PC-9 (cell line): Measurements from ENCODE around the gene COMMD10. TPM values are rescaled to one million over a fixed set of nuclear protein-coding genes. Genes with fewer than 3 reads are reported as not detected.
A peak's percentile ranks its signal among the peaks of the same experiment; 100 is the strongest.

Source experiments
- Bru-seq: library from RNA; stranded (reverse); fragments of 400-500 nt; gene quantifications from one replicate; lab custom pipeline; 2021; lab: Mats Ljungman, UMichigan
- BruChase-seq, 2 experiments: library from RNA; stranded (reverse); fragments of 400-500 nt; gene quantifications; one replicate each; lab custom pipeline; 2021; lab: Mats Ljungman, UMichigan
- BruUV-seq: library from RNA; stranded (reverse); fragments of 400-500 nt; replicated peaks from 2 replicates; lab custom pipeline; 2021; lab: Mats Ljungman, UMichigan
- CTCF ChIA-PET: fragments of 300-600 bp; sonication (Branson Sonifier 250); formaldehyde crosslinking; loops from one replicate; lab custom pipeline; 2022; ENCODE audit warnings: antibody characterized with exemption; lab: Charles Lee
- POLR2A ChIA-PET: fragments of 300-600 bp; sonication (Branson Sonifier 250); formaldehyde crosslinking; loops from one replicate; lab custom pipeline; 2022; ENCODE audit warnings: antibody characterized with exemption; ENCODE audit not compliant: unreplicated experiment; lab: Charles Lee
- DNase-seq, 2 experiments: peaks; one replicate each; pipeline versions ENCODE4 v3.0.0 to v3.0.0-alpha.2; 2015 to 2022; ENCODE audit warnings: mixed read lengths in 1 of 2
- H2AFZ ChIP-seq: fragments of 200-600 bp; sonication (generic); 2 replicates; pipeline ENCODE4 v1.8.1; 2017; ENCODE audit warnings: antibody characterized with exemption
- H3F3A ChIP-seq: fragments of 200-600 bp; sonication (generic); 2 replicates; pipeline ENCODE4 v1.8.1; 2017; ENCODE audit warnings: antibody characterized with exemption, mild to moderate bottlenecking, low read depth; ENCODE audit not compliant: insufficient read depth
- H3K27ac ChIP-seq: fragments of 200-600 bp; sonication (generic); 2 replicates; pipeline ENCODE4 v1.6.1; 2016; ENCODE audit warnings: mixed run types
- H3K27me3 ChIP-seq: fragments of 200-600 bp; sonication (generic); 2 replicates; pipeline ENCODE4 v1.6.1; 2016; ENCODE audit warnings: low read depth, mixed run types; ENCODE audit not compliant: insufficient read depth
- H3K36me3 ChIP-seq: fragments of 200-600 bp; sonication (generic); 2 replicates; pipeline ENCODE4 v1.6.1; 2016; ENCODE audit warnings: low read depth, mixed run types
- H3K4me1 ChIP-seq: fragments of 200-600 bp; sonication (generic); replicated peaks from 2 replicates; pipeline ENCODE4 v1.6.1; 2016; ENCODE audit warnings: mixed run types; ENCODE audit not compliant: insufficient read depth
- H3K4me2 ChIP-seq: fragments of 200-600 bp; sonication (generic); 2 replicates; pipeline ENCODE4 v1.6.1; 2017; ENCODE audit warnings: mixed run types
- H3K4me3 ChIP-seq: fragments of 200-600 bp; sonication (generic); 2 replicates; pipeline ENCODE4 v1.6.1; 2016; ENCODE audit warnings: mixed run types
- H3K79me2 ChIP-seq: fragments of 200-600 bp; sonication (generic); 2 replicates; pipeline ENCODE4 v1.6.1; 2017; ENCODE audit warnings: low read depth, mixed run types
- H3K9me2 ChIP-seq: fragments of 200-600 bp; sonication (generic); 2 replicates; pipeline ENCODE4 v1.8.1; 2017; ENCODE audit warnings: mild to moderate bottlenecking; ENCODE audit not compliant: insufficient read depth
- H3K9me3 ChIP-seq: fragments of 200-600 bp; sonication (generic); 2 replicates; pipeline ENCODE4 v1.8.1; 2016; ENCODE audit warnings: low read depth; ENCODE audit not compliant: insufficient read depth
- H4K20me1 ChIP-seq: fragments of 200-600 bp; sonication (generic); 2 replicates; pipeline ENCODE4 v1.8.1; 2017; ENCODE audit not compliant: insufficient read depth
- EZH2 ChIP-seq: fragments of 200-600 bp; sonication (generic); IDR thresholded peaks from 2 replicates; pipeline ENCODE4 v1.8.0; 2017; ENCODE audit warnings: antibody characterized with exemption, low read depth
- intact Hi-C: fragments of 100-400 bp; cut with micrococcal nuclease; formaldehyde crosslinking; loops from one replicate; pipeline ENCODE4 v1.10.0; 2022; ENCODE audit not compliant: unreplicated experiment
- long read RNA-seq: library from polyadenylated mRNA; stranded (forward); transcript quantifications from one replicate; pipeline ENCODE4 v2.0.0, GENCODE V29; 2022
- total RNA-seq: library from RNA; stranded (reverse); gene quantifications from 2 replicates; pipeline ENCODE4 v1.2.3, GENCODE V29; 2021
- TF ChIP-seq, protein P1 (sequence below): fragments of 200-600 bp; sonication (generic); conservative IDR thresholded peaks from 2 replicates; pipeline ENCODE4 v1.6.1; 2017; ENCODE audit warnings: mixed run types, antibody characterized with exemption, mild to moderate bottlenecking, moderate library complexity

Gene COMMD10
- total RNA-seq (10.4 and 17.9 TPM in 2 replicates), Bru-seq, nascent RNA (percentile 63 among the genes with signal in this experiment), BruChase-seq, experiment 1, labeled RNA remaining after a 2-hour chase (percentile 61 among the genes with signal in this experiment), BruChase-seq, experiment 2, labeled RNA remaining after a 6-hour chase (percentile 48 among the genes with signal in this experiment)
- long read RNA-seq, transcript COMMD10-201 (7 exons, 1,469 nt): major isoform, 69 of 82 reads
- long read RNA-seq, partial matches to known transcripts: 1 of 82 reads
- long read RNA-seq, other reads (novel, unspliced or antisense): 12 of 82 reads

DNA sequence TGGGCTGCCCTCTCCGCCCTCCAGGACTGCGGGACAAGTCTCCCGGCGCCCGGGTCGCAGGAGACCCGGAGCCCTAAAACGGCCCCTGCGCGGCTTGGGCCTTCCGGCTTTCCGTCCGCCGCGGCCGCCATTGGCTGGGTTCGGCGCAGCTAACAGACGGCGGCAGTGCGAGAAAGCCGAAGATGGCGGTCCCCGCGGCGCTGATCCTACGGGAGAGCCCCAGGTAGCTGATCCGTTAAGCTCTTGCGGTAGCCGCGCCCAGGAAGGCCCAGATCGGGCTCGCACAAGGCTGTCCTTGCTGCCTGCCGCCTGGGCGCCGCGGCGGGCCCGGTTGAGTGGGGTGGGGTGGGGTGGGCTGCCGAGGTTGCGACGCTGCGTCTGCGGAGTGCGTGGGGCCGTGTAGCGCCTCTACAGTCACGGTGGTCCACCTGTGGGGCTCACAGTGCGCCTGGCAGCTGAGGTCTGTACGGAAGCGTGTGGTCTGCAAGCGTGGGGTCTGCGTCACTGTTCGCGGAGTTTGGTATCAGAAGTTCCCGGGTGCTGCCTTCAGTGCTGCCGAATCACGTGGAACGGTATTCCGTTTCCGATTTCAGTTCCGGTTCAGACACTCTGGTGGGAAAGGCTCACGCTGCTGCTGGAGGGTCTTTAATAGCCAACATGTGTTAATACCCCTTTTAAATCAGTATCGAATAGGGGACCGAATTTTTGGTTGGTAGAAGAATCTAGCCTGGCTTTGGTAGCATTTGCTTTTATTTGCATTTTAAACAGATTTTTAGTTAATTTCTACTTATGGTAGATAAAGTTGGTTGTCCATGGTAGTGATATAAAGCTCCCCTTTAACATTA is at the start of gene COMMD10:
Gene COMMD10, plus strand, starts transcription at position 155 of the 845 bp plus-strand sequence.
- H3K4me2 ChIP-seq: peak within 1 kb of the TSS; percentile 78
- no peaks in the 10 kb centered on the region for H4K20me1 ChIP-seq
- H3K4me3 ChIP-seq: peak within 1 kb of the TSS; percentile 67
- no TSS peak for BruUV-seq
- no peaks in the 10 kb centered on the region for H3K9me3 ChIP-seq
- peaks cover 22% of the 10 kb centered on the region for H3K79me2 ChIP-seq
- peak; percentile 45 to 61 for DNase-seq
- peak within 1 kb of the TSS; percentile 92 for H2AFZ ChIP-seq
- POLR2A ChIA-PET: interaction anchor here (0.6 kb wide), 2 partner anchors 473 to 913 kb away, joined by 6 to 7 read pairs; no protein-coding TSS in a partner anchor
- H3K4me1 ChIP-seq: peaks cover 6% of the 10 kb centered on the region; the same call in 1 of the 2 replicates
- TF ChIP-seq EZH2: no peak
- TF ChIP-seq, protein P1, sequence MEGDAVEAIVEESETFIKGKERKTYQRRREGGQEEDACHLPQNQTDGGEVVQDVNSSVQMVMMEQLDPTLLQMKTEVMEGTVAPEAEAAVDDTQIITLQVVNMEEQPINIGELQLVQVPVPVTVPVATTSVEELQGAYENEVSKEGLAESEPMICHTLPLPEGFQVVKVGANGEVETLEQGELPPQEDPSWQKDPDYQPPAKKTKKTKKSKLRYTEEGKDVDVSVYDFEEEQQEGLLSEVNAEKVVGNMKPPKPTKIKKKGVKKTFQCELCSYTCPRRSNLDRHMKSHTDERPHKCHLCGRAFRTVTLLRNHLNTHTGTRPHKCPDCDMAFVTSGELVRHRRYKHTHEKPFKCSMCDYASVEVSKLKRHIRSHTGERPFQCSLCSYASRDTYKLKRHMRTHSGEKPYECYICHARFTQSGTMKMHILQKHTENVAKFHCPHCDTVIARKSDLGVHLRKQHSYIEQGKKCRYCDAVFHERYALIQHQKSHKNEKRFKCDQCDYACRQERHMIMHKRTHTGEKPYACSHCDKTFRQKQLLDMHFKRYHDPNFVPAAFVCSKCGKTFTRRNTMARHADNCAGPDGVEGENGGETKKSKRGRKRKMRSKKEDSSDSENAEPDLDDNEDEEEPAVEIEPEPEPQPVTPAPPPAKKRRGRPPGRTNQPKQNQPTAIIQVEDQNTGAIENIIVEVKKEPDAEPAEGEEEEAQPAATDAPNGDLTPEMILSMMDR: no peak
- intact Hi-C loops: loop anchor here (5.0 kb wide), 3 partner anchors 48 to 458 kb away; partner anchors contain the start of genes AP3S1, ATG12 and TMED7
- H3K9me2 ChIP-seq: 0 out of 2 replicates have a peak, but pooled peaks cover 5% of the 10 kb centered on the region
- H3K27me3 ChIP-seq: no peaks in the 10 kb centered on the region
- peak within 1 kb of the TSS; percentile 58 for H3K27ac ChIP-seq
- no peaks in the 10 kb centered on the region for H3K36me3 ChIP-seq
- H3F3A ChIP-seq: no peaks in the 10 kb centered on the region; the same call in 1 of the 2 replicates
- CTCF ChIA-PET: no interaction called here

DNA sequence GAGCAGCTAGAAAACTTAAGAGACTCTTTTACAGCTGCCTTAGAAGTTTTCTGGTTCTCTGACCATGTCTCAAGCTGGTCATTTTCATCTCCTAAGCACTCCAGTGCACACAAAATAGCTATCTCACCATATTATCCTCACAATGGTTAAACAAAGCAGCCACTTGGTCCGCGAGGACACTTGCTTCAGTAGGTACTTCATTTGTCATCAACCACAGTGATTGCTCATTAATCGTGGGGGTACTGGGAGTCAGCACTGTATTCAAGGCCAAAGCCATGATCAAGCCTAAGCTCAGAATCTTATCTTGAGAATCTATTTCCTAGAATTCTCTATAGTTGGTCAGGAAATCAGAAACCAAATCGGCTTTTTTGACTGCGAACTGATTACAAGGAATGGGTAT is 49.7 kb upstream of the COMMD10 start:
- H3K79me2 ChIP-seq: no peaks in the 10 kb centered on the region
- CTCF ChIA-PET: no interaction called here
- H3K9me3 ChIP-seq: no peaks in the 10 kb centered on the region; the same call in 1 of the 2 replicates
- DNase-seq: no peak
- POLR2A ChIA-PET: no interaction called here
- no peak overlapping the region for H3K27ac ChIP-seq
- H3K4me3 ChIP-seq: no peak overlapping the region
- H3K36me3 ChIP-seq: no peaks in the 10 kb centered on the region
- no peak overlapping the region for H3K4me2 ChIP-seq
- no peaks in the 10 kb centered on the region for H4K20me1 ChIP-seq
- H3K9me2 ChIP-seq: no peaks in the 10 kb centered on the region
- 0 out of 2 replicates have a peak, but pooled peaks cover 6% of the 10 kb centered on the region for H3F3A ChIP-seq
- intact Hi-C loops: loop anchor here (5.0 to 10.0 kb wide), 2 partner anchors 47 to 140 kb away; no protein-coding TSS in a partner anchor
- no TSS peak for BruUV-seq
- 0 out of 2 replicates have a peak overlapping the region, but pooled peaks have one; percentile 69 for H2AFZ ChIP-seq
- no peaks in the 10 kb centered on the region for H3K27me3 ChIP-seq
- peaks cover 25% of the 10 kb centered on the region for H3K4me1 ChIP-seq
- TF ChIP-seq, protein P1: no peak
- TF ChIP-seq EZH2: no peak

DNA sequence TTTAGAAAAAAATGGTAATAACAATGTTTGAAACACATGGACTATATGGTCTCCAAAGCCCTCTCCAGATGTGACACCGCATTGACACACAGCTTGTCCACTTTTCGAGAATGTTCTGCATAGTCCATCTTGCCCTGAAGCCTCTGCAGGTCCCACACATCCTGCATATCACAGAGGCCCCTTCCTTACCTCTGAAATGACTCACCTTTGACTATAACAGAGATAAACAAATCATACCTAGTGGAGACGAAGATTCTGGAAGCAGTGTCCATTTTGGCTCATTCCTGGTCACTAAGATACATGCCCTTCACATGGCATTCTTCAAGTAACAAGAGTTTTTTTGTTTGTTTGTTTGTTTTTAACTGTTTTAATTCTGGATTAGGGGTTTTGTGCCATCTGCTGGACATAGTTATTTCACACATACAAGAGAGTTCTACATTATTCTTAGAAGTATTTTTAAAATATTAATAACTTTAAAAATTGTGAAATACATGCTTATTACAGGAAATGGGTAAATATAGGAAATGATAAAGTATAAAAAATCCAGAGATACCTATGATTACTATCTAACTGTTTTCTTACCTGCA is 47.5 kb upstream of the COMMD10 start:
- Histone ChIP-seq H3K27ac (no peak overlapping the region), H3K4me2 (no peak overlapping the region), H2AFZ (no peak overlapping the region), H3K4me3 (no peak overlapping the region), H3K79me2 (no peaks in the 10 kb centered on the region), H3K4me1 (peaks cover 9% of the 10 kb centered on the region), H3F3A (no peaks in the 10 kb centered on the region), H4K20me1 (no peaks in the 10 kb centered on the region), H3K9me3 (no peaks in the 10 kb centered on the region), H3K27me3 (no peaks in the 10 kb centered on the region), H3K36me3 (no peaks in the 10 kb centered on the region), H3K9me2 (no peaks in the 10 kb centered on the region)
- TF ChIP-seq, protein P1: peak; percentile 48
- TF ChIP-seq EZH2: no peak
- no TSS peak for BruUV-seq
- CTCF ChIA-PET: no interaction called here
- POLR2A ChIA-PET: no interaction called here
- intact Hi-C loops: loop anchor here (5.0 to 10.0 kb wide), 2 partner anchors 45 to 143 kb away; no protein-coding TSS in a partner anchor
- no peak for DNase-seq
